HG03280 (cell line): ENCODE data around the gene RAB11FIP3.

Source experiments
- ATAC-seq: cut with Tn5 transposase; IDR thresholded peaks from one replicate; pipeline ENCODE4 v1.9.1; 2021; ENCODE audit warnings: mild to moderate bottlenecking, moderate library complexity; ENCODE audit not compliant: unreplicated experiment

Gene RAB11FIP3

DNA sequence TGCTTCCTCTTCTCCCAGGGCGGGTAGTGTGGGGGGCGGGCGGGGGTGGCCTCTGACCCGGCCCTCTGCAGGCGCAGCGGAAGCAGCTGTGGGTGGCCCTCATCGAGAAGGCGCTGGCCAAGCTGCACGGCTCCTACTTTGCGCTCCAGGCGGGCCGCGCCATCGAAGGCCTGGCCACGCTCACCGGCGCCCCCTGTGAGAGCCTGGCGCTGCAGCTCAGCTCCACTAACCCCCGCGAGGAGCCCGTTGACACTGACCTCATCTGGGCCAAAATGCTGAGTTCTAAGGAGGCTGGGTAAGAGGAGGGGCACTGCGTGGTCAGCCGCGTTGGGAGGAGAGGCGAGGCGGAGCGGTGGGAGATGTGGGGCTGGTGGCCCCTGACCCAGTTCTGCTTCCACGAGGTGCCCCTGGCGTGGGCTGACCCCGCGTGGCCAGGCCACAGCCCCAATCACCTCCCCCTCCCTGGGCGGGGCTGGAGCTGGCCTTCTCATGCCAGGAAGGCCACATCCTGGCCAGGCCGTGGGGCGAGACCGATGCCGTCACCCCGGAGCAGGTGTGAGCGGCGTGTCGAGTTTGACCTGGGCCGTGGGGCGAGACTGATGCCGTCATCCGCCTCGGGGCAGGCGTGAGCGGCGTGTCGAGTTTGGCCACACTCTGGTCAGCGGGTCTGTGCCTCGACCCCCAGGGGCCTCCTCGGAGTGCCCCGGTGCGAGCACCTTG lies 124.3 kb downstream of the RAB11FIP3 start:
- no peak for ATAC-seq

DNA sequence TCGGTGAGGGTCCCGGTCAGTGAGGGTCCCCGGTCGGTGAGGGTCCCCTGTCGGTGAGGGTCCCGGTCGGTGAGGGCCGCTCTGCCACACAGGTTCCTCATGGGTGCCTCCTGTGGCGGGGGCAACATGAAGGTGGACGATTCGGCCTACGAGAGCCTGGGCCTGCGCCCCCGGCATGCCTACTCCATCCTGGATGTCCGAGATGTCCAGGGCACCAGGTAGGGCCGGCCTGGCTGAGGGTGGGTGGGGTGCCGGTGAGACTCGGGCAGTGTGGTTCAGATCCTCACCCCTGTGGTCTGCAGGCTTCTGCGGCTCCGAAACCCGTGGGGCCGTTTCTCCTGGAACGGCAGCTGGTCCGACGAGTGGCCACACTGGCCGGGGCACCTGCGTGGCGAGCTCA lies 125.8 kb downstream of the RAB11FIP3 start:
- no peak for ATAC-seq

DNA sequence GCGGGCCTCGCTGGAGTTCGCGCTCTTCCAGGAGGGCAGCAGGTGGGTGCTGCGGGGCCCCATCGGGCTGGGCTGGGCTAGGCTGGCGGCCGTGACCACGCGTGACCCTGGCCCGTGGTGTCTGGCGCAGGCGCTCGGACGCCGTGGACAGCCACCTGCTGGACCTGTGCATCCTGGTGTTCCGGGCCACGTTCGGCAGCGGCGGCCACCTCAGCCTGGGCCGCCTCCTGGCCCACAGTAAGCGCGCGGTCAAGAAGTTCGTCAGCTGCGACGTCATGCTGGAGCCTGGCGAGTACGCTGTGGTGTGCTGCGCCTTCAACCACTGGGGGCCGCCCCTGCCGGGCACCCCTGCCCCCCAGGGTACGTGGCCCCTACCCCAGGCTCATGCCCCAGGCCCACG lies 126.7 kb downstream of the RAB11FIP3 start:
- no peak for ATAC-seq

DNA sequence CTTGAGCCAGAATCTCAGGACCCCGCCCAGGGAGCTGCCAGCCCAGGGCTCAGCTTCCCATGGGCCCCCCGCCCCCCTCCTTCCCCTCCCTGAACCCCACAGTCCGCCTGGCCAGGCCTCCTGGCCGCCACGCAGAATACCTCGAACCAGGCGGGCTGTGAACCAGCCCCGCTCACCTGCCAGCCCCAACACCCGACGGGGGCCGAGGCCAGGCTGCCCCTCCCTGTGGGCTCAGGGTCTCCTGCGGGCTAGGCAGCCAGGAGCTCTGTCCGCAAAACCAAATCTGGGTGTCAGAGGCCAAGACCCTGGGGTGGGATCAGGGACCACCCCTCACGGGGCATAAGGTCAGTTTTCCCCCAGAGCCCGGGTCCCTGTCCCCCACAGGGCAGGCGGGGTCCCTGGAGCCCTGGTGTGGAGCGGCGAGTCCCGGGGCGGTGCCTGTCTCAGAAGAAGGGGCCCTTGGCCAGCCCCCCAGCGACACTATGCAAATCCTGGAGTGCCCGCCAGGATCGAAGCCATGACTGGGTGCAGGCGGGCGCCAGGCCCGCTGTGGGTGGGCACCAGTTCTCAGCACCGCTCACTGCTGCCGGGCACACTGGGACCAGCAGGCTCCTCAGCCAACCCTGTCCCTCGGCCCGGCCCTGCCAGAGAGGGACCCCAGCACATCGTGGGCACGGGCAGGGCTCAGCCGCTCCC lies 128.3 kb downstream of the RAB11FIP3 start:
- no peak for ATAC-seq

DNA sequence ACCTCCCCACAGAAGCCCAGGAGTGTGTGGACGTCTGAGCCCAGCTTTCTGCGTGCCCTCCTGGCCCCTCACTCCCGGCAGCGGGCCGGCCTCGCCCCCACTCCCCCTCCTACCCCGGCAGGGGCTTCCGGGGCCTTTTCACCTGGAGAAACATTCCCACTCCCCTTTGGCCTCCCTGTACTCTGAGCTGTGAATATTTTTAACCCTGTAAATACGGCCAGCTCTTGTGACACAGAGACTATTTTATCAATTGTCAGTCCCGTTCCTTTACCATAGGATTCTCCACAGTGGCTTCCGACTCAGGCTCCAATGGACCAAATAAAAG lies 128.8 kb downstream of the RAB11FIP3 start:
- ATAC-seq = no peak

DNA sequence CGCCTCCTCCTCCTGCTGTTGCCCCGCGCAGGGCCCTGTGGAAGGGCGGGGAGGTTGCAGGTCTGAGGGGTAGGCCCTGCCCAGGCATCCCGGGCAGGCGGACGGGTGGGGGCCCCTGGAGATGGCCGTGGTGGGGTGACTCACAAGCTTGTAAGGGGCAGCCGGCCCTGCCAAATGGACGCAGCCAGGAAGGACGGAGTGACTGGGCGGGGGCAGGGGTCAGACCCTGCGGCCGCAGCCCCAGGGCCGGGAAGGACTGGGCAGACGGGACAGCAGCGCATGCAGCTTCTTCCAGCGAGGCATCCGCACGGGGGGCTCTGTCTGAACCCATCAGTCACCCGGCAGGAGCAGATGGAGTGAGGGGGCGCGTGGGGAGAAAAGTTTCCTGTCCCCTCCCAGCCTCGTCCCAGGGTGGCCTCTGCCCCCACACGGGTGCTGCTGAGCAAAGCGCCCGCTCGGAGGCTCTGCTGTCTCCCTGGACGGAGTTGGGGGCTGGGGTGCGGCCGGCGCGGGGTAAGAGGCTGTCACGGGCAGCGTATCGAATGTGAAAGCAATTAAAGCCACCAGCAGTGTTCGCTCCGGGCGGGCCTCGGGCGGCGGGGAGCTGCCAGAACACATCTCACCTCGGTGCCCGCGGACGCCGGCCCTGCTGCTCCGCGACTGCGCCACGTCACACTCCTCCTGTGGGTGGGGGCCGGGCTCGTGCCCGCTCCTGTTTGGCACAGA lies 129.4 kb downstream of the RAB11FIP3 start:
- no peak for ATAC-seq

DNA sequence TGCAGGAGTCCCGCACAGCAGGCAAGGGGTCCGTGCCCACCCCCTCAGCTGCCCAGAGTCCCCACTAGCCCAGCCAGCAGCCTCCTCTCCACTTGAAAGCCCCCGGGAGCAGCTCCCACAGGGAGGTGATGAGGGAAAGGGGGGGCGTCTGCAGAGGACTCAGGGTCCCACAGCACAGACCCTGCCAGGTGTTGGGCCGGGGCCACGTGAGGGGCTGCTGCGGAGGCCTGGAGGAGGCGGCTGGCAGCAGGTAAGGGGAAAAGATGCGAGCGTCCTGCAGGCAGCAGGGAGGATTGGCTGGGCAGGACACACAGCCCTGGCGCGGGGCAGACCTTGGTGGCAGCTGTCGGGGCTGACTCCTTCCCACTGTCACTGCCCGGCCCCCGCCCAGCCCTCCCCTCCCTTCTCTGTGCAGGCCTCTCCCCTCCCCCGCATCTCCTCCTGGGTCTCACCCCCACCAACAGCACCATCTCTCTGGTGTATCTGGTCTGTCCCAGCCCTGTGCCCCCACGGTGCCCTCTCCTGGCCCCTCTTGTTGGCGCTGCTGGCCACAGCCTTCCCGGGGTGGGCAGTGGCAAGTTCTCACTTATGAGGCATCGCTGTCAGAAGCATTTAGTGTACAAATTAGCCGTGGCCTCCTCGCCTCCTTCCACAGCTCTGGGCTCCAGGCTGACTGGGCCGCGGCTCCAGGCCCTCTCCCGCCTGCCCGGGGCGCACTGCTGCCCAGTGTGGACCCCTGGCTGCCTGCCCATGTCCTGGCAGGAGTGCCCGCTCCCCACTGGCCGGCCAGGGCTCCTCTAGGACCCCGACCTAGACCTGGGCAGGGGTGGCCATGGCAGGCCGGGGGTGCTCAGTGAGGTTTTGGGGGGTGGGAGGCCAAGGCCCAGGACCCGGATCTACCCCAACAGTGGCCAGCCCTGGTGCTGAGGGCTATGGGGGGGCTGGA lies 130.4 kb downstream of the RAB11FIP3 start:
- no peak for ATAC-seq

DNA sequence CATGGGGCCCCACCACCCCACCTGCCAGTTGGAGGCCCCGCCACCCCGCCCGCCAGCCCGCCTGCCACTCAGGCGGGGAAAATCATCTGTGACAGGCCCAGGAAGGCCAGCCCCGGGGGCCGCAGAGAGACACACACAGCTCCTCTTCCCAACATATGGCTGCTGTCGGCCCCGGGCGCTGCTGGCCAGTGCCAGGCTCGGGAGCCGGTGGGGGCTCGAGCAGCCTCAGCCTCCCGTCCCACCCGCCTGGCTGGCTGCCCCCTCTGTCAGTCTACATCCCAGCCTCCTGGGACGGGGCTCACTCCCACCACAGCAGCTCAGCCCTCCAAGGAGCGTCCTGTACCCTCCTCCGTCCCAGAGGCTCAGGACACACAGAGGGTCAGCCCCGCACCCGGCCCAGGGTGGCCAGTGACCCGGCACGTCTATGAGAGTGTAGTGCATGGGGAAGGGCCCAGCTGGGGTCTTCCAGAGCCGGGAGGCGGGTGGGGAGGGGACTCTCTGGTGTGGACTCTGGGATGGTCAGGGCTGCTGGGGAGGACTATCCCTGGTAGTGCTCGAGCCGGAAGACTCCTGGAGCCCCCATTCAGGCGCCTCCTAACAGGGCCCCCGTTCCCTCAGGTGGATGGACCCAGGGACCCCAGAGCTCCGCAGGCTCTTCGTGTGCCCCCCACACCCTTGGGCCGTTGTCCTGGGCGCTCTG lies 131.2 kb downstream of the RAB11FIP3 start:
- ATAC-seq = no peak

DNA sequence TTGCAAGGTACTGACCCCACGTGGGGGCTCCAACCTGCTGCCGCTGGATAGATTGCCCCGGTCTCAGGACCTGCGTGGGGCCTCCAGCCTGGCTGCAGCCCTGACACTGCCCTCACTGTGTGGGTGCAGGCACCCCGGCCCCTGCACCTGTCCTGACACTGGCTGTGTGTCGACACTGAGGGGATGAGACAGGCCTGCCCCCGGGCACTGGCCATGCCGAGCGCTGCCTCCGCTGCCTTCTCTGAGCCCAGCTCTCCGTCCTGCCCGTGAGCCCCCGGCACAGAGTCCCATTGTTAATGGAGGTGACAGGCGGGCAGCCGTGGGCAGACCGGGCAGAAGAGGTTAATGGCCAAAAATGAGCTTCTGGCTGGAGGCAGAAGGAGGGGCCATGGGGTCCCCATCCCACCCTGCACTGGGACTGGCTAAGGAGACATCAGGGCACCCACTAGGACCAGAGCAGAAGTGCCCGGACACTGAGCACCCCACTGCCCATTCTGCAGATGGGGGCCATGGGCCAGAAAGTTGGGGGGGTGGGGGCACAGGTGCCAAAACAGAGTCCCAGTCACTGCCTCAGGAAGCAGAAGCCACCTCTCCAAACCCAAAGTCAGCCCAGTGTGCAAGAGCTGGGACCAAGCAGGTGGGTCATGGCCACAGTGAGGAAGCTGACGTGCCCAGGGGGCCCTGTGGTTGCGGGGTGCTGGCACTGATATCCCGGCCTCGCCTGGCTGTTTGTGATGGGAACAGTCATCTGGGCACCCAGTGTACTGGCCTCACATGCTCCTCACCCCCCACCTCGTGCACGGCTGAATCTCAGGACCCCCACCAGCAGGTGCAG lies 132.2 kb downstream of the RAB11FIP3 start:
- no peak for ATAC-seq

DNA sequence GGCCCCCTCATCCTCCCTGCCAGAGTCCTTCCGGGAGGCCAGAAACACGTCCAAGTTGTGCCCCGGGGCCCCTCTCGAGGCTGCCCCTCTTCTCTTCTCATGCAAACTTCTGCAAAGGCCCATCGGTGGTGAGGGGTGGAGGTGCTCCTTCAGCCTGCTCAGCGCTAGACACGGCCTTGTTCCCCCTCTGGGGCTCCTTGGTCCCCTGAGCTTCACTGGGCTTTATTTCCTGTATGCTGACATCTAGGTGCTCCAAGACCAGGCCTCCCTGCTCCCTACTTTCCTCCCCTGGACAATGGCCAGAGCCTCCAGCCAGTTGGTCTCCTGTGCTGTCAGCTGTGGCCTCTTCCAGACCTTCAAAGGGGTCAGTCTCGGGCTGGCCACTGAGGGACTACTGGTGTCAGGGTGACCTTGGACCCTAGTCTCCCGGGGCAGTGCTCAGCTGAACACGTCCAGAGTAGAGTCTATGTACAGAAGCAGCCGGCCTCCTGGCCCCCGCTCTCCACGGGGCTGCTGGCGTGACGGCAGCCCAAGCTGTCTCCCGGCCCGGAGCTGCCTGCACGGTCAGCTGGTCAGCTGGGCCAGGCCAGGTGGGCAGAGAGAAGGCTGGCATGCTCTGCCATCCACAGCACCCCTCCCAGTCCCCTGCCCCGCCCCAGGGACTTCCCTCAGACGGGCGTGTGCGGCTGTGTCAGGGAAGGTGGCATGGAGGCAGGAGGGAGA lies 133.0 kb downstream of the RAB11FIP3 start:
- ATAC-seq = no peak

DNA sequence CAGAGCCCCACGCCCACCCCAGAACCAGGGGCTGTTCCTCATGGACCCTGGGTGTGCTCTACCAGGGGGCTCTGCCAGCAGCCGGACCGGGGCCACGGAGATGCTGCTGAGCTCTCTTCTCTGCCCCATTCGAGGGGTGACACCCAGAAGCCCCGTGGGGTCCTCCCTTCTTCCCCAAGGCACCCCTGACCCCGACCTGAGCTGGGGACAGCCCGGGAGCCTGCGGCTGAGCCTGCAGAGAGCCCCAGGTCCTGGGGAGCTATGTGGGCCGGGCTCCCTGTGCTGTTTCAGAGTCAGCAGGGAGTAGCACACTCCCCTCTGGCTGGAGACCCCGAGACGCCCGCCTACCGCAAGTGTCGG lies 133.6 kb downstream of the RAB11FIP3 start:
- ATAC-seq = no peak

DNA sequence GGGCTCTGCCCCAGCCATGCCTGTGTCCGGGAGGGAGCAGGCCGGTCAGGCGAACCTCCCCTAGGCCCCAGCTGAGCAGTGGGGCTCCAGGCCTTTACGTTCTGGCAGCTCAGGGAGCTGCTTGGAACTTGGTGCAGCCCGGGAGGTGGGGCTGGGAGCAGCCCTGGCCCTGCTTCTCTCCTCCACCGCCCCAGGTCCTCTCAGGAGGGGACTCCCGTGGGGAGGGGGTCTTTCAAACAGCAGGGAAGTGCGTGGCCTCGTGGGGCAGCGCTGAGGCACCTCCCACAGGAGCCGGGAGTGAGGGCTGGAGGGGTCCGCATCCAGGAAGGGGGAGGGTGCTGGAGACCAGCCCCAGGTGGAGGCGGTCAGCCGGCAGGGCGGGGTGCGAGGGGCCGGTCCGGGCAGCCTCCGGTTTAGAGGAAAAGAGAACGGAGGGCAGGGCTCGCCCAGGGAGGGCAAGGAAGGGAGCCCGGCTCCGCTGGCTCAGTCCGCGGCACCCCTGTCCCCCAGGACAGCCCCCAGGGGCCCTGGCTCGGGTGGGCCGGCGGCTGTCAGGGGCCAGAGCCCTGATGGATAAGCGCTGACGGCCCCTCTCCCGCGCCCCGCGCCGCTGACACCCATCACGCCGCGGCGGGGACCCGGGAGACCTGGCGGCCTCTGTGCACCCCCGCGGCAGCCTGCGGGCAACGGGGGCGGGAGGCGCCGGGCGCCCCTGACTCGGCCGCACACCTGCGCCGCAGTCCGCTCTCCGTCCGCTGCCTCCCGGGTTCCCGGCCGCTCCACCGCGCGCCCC lies 134.2 kb downstream of the RAB11FIP3 start:
- ATAC-seq = no peak

DNA sequence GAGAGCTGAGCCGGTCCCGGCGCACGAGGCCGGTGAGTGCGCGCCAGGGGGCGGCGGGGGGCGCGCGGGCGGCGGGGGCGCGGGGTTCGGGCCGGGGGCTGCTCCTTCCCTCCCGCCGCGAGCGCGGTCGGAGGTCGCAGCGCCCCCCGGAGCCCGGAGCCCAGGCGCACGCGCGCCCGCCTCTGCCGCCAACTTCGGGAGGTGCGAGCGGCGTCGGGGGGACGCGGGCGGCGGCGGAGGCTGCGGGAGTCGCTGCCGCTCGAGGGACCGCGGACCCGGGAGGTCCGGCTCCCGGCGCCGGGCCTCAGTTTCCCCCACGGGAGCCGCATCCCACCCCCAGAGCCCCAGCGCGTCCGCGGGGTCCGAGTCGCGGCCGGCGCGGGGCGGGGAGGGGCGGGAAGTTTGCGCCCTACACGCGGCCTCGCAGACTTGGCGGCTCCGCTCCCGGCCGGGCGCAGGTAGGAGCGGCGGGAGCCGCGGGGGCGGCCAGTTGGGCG lies 134.8 kb downstream of the RAB11FIP3 start, which contains the start of gene PRR35:
TSS of gene PRR35 (plus strand) at position 191 of the 497 bp plus-strand sequence. CDS start 2,901 bp downstream, outside the sequence.
- no peak for ATAC-seq

DNA sequence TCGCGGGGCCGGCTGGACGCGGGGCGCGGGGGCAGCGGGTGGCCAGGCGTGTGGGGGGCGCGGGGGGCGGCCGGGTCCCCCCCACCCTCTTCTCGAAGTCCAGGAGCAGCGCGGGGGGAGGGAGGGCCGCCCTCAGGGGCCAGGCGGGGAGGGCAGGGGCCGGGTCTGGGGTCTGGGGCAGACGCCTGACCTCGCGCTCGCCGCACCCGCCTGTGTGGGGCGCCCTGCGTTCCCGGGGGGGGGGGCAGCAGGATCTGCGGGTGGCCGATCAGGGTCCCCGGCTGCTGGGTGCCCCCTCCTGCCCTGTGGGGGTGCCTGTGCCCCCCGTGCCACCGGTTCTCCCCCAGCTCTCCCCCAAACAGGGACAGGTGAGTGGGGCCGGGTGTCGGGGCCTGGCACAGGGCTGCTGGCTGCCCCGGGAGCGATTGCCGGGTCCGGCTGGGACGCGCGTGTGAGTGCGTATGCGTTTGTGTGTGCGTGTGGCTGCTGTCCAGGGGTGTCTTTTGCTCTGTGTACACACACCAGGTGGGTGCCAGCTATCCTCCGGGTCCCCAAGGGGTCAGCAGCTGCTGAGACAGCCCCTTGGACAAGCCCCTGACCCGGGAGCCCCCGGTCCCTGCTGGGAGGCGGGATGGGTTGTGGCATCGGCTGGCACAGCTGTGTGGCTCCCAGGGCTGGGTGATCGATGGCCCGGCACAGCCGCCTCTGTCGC lies 135.4 kb downstream of the RAB11FIP3 start:
- ATAC-seq = no peak

DNA sequence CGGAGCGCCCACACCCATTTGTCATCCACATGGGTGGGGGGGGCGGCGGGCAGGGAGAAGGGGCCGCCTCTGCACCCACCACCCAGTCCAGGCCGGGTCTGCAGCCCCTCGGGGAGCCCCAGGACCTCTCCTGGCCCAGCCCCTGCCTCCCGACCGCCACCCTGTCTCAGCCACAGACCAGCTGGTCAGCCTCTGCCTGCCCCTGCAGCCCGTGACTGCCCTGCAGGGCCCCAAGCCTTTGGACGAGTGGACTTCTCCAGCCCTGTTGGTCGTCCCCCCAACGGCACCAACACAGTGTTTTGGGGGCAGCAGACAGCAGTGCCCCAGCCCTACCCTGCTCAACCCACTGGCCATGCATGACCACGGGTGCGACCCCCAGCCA lies 136.0 kb downstream of the RAB11FIP3 start:
- no peak for ATAC-seq

DNA sequence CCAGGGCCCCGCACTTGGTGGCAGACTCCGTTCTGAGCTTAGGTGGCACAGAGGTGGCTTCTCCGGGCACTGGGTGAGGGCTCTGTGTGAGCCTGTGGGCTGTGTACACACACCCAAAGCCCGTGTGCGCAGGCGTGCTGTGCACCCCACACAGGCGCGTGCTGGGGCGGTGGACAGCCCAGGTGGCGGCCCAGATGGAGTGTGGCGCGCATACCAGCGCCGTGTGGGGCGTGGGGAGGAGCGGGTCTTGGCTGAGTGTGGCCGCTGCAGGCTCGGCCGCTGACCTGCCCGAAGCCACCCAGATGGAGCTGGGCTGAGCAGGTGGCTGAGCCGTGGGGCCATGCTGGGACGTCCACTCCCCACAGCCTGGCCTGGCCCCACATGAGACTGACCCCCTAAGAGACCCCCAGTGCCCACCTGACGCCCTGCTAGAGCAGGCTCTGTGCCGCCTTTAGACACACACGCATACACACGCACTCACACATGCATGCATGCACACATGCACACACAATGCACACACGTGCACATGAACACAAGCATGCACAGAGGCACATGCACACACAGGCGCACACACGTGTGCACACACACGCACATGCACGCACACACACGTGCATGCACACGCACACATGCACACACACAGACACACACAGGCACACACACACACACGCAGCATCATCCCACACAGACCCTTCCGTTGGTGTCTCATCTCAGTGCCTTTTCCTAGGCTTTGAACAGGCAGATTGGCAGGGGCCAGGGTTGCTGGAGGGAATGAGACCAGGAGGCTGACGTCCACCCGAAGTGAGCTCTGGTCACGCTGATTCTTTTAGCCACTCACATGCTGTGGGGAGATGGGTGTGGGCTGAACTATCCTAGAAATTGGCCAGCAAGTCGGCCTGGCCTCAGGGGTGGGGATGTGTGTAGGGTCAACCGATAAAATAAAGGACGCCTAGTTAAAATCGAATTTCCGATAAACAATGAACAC lies 136.8 kb downstream of the RAB11FIP3 start:
- no peak for ATAC-seq
